ENCODE measurements around the gene LAMB3.

LAMB3 gene

GRCh38 chr1:209657140-209657879 lies 5.1 kb upstream of the LAMB3 start:
- H3K36me3 ChIP-seq (ENCODE audit: control insufficient read depth, insufficient read depth, low read length) = no peaks in the 10 kb centered on the region
- no peak overlapping the region for H3K9ac ChIP-seq (ENCODE audit: low read depth, low read length)
- peaks cover 15% of the 10 kb centered on the region for H3K4me1 ChIP-seq (ENCODE audit: control insufficient read depth, insufficient read depth, low read length)
- no peaks in the 10 kb centered on the region for H3K9me3 ChIP-seq (ENCODE audit: control insufficient read depth, insufficient read depth, low read length)
- H3K27me3 ChIP-seq (ENCODE audit: control insufficient read depth, insufficient read depth, low read length) = no peaks in the 10 kb centered on the region
- H3K4me3 ChIP-seq (ENCODE audit: low read depth, low read length) = no peak overlapping the region

- no peak overlapping the region for H3K4me3 ChIP-seq (ENCODE audit: low read depth, low read length)
- H3K36me3 ChIP-seq (ENCODE audit: control insufficient read depth, insufficient read depth, low read length) = no peaks in the 10 kb centered on the region
- no peaks in the 10 kb centered on the region for H3K9me3 ChIP-seq (ENCODE audit: control insufficient read depth, insufficient read depth, low read length)
- peaks cover 17% of the 10 kb centered on the region for H3K4me1 ChIP-seq (ENCODE audit: control insufficient read depth, insufficient read depth, low read length)
- no peak overlapping the region for H3K9ac ChIP-seq (ENCODE audit: low read depth, low read length)
- no peaks in the 10 kb centered on the region for H3K27me3 ChIP-seq (ENCODE audit: control insufficient read depth, insufficient read depth, low read length)
Measured at GRCh38 chr1:209655411-209656231, 3.4 kb upstream of the LAMB3 start.

GRCh38 chr1:209653915-209654351 lies 1.7 kb upstream of the LAMB3 start:
- Histone ChIP-seq H3K4me3 (ENCODE audit: low read depth, low read length) (no peak overlapping the region), H3K4me1 (ENCODE audit: control insufficient read depth, insufficient read depth, low read length) (peaks cover 17% of the 10 kb centered on the region), H3K9me3 (ENCODE audit: control insufficient read depth, insufficient read depth, low read length) (no peaks in the 10 kb centered on the region), H3K27me3 (ENCODE audit: control insufficient read depth, insufficient read depth, low read length) (no peaks in the 10 kb centered on the region), H3K9ac (ENCODE audit: low read depth, low read length) (no peak overlapping the region), H3K36me3 (ENCODE audit: control insufficient read depth, insufficient read depth, low read length) (no peaks in the 10 kb centered on the region)

DNA sequence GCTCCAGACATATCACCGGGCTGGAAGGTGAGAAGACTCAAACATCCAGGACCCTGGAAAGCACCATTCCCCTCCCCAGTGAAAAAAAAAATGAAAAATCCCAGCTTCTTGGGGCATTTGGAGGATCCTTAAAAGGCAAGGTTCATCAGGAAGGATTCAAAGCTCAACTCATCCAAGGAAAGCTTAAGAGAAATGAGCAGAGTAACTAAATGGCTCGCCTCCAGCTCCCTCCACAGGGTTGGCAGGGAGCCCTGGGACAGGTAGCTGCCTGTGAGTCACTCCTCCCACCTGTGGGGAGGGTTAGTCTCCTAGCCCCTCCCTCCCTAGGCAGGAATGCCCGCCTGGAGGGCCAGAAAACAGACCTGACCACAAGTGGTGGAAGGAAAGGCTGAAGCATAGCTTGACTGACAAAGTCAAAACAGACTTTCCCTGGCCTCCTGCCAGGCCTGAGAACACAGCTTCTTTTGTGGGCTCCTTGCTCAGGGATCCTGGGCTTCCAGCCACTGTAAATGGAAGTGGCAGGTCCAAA lies 712 bp upstream of the LAMB3 start:
- H3K9ac ChIP-seq (ENCODE audit: low read depth, low read length) = no peak overlapping the region
- no peak overlapping the region for H3K4me3 ChIP-seq (ENCODE audit: low read depth, low read length)
- H3K27me3 ChIP-seq (ENCODE audit: control insufficient read depth, insufficient read depth, low read length) = no peaks in the 10 kb centered on the region
- H3K36me3 ChIP-seq (ENCODE audit: control insufficient read depth, insufficient read depth, low read length) = no peaks in the 10 kb centered on the region
- H3K9me3 ChIP-seq (ENCODE audit: control insufficient read depth, insufficient read depth, low read length) = no peaks in the 10 kb centered on the region
- peaks cover 17% of the 10 kb centered on the region for H3K4me1 ChIP-seq (ENCODE audit: control insufficient read depth, insufficient read depth, low read length)

- no peak overlapping the region for H3K4me3 ChIP-seq (ENCODE audit: low read depth, low read length)
- no peaks in the 10 kb centered on the region for H3K9me3 ChIP-seq (ENCODE audit: control insufficient read depth, insufficient read depth, low read length)
- H3K4me1 ChIP-seq (ENCODE audit: control insufficient read depth, insufficient read depth, low read length) = peaks cover 17% of the 10 kb centered on the region
- H3K9ac ChIP-seq (ENCODE audit: low read depth, low read length) = no peak overlapping the region
- H3K27me3 ChIP-seq (ENCODE audit: control insufficient read depth, insufficient read depth, low read length) = no peaks in the 10 kb centered on the region
- H3K36me3 ChIP-seq (ENCODE audit: control insufficient read depth, insufficient read depth, low read length) = no peaks in the 10 kb centered on the region
Measured at GRCh38 chr1:209651138-209651587, 1.1 kb downstream of the LAMB3 start.

DNA sequence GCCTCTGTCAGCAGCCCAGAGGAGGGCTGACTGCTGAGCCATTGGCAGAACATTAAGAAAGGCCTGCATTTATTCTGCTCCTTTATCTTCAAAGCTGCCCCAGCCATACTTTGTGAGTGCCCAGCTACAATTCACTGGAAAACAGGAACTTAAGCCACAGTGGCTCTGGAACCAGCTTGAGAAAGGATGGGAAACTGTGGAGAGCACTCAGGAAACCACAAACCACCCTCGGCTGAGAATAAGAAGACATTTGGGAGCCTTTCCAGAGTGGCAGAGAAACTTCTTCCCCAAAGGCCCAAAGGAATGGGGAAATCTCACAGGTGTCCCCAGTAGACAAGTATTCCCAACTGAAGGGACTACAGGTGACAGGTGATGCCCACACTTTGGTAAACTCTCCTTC lies 1.8 kb downstream of the LAMB3 start:
- Histone ChIP-seq H3K4me3 (ENCODE audit: low read depth, low read length) (no peak overlapping the region), H3K9ac (ENCODE audit: low read depth, low read length) (no peak overlapping the region), H3K9me3 (ENCODE audit: control insufficient read depth, insufficient read depth, low read length) (no peaks in the 10 kb centered on the region), H3K36me3 (ENCODE audit: control insufficient read depth, insufficient read depth, low read length) (no peaks in the 10 kb centered on the region), H3K4me1 (ENCODE audit: control insufficient read depth, insufficient read depth, low read length) (peaks cover 17% of the 10 kb centered on the region), H3K27me3 (ENCODE audit: control insufficient read depth, insufficient read depth, low read length) (no peaks in the 10 kb centered on the region)

GRCh38 chr1:209648931-209649776 lies 3.1 kb downstream of the LAMB3 start:
- Histone ChIP-seq H3K4me1 (ENCODE audit: control insufficient read depth, insufficient read depth, low read length) (peaks cover 17% of the 10 kb centered on the region), H3K9ac (ENCODE audit: low read depth, low read length) (no peak overlapping the region), H3K4me3 (ENCODE audit: low read depth, low read length) (no peak overlapping the region), H3K9me3 (ENCODE audit: control insufficient read depth, insufficient read depth, low read length) (no peaks in the 10 kb centered on the region), H3K36me3 (ENCODE audit: control insufficient read depth, insufficient read depth, low read length) (no peaks in the 10 kb centered on the region), H3K27me3 (ENCODE audit: control insufficient read depth, insufficient read depth, low read length) (no peaks in the 10 kb centered on the region)

DNA sequence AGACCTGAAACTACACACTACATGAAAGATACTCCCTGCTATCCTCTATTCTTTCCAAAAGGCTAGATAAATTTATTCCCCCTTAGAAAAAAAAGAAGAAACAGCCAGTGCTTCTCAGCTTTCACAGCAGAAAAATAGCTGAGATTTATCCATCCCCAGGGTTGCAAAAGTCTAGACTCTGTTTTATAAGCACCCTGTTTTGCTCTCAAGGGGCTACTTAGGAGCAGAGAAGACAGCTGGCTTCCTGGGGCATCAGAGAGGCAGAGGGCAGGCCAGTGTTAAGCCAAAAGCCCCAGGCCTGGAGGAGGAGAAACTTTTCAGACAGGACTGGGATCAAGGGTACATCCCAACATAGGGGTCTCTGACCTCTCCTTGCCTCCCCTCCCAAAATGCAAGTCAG lies 3.9 kb downstream of the LAMB3 start:
- Histone ChIP-seq H3K36me3 (ENCODE audit: control insufficient read depth, insufficient read depth, low read length) (no peaks in the 10 kb centered on the region), H3K27me3 (ENCODE audit: control insufficient read depth, insufficient read depth, low read length) (no peaks in the 10 kb centered on the region), H3K9ac (ENCODE audit: low read depth, low read length) (no peak overlapping the region), H3K9me3 (ENCODE audit: control insufficient read depth, insufficient read depth, low read length) (no peaks in the 10 kb centered on the region), H3K4me3 (ENCODE audit: low read depth, low read length) (no peak overlapping the region), H3K4me1 (ENCODE audit: control insufficient read depth, insufficient read depth, low read length) (peaks cover 12% of the 10 kb centered on the region)

- Histone ChIP-seq H3K27me3 (ENCODE audit: control insufficient read depth, insufficient read depth, low read length) (no peaks in the 10 kb centered on the region), H3K4me1 (ENCODE audit: control insufficient read depth, insufficient read depth, low read length) (no peaks in the 10 kb centered on the region), H3K9ac (ENCODE audit: low read depth, low read length) (no peak overlapping the region), H3K9me3 (ENCODE audit: control insufficient read depth, insufficient read depth, low read length) (no peaks in the 10 kb centered on the region), H3K4me3 (ENCODE audit: low read depth, low read length) (no peak overlapping the region), H3K36me3 (ENCODE audit: control insufficient read depth, insufficient read depth, low read length) (no peaks in the 10 kb centered on the region)
Measured at GRCh38 chr1:209647156-209647555, 5.1 kb downstream of the LAMB3 start.

DNA sequence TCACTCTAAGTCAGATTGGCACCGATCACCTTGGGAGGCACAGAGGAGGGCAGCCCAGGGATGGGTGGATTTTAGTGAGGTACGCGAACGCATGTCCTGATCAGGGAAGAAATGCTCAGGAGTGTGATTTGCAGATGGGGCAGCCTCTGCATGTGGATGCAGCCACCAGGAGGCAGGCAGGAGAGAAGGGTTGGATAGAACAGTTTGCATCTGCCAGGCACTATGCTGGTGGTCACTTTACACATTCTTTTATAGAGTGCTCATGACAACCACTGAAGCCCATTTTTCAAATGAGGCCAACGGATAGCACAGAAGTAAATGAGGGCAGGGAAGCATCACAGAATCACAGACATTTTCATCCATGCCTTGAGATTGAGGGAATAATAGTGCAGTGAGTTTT lies 5.7 kb downstream of the LAMB3 start:
- Histone ChIP-seq H3K9ac (ENCODE audit: low read depth, low read length) (no peak overlapping the region), H3K9me3 (ENCODE audit: control insufficient read depth, insufficient read depth, low read length) (no peaks in the 10 kb centered on the region), H3K27me3 (ENCODE audit: control insufficient read depth, insufficient read depth, low read length) (no peaks in the 10 kb centered on the region), H3K36me3 (ENCODE audit: control insufficient read depth, insufficient read depth, low read length) (no peaks in the 10 kb centered on the region), H3K4me3 (ENCODE audit: low read depth, low read length) (no peak overlapping the region), H3K4me1 (ENCODE audit: control insufficient read depth, insufficient read depth, low read length) (no peaks in the 10 kb centered on the region)
